ENCODE data around the gene LIN9.
"Not testable (repeated sequence)": the region's sequence is repeated elsewhere in the genome, so short reads cannot be mapped to it uniquely, and the experiment has no call there.

The LIN9 gene

DNA sequence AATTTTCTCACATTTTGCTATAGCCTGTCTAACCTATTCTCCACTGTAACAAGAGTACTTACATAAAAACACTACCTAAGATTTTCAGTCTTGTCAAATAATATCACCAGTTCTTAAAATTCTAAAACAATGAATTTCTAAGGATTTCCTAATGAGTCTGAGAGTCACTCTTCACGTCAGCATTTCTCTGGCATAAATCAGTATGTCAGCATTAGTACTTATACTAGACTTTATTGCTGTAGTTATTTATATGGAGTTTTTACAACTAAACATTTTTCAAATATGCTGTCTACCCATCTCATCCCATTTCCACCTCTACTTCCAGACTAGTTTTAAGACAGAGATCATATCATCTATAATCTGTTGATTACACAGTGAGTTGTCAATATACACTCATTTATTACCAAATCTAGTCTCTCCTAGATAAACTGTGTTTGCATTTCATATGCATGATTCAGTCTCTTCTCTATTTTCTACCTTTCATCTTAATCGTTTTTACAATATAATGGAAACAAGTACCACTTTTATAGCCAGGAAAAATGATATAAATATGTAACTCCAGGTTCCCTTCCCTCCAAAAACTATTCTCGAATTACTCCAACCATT lies 32.8 kb downstream of the LIN9 start:
- Mint-ChIP-seq H3K4me1 (ENCODE audit: low read depth) (peaks cover 2% of the 10 kb centered on the region), H3K9me3 (no peaks in the 10 kb centered on the region), H3K27ac (no peak overlapping the region), H3K36me3 (ENCODE audit: low read depth) (peaks cover 52% of the 10 kb centered on the region), H3K4me3 (no peak overlapping the region), H3K27me3 (no peaks in the 10 kb centered on the region)
- DNase-seq = no peak

DNA sequence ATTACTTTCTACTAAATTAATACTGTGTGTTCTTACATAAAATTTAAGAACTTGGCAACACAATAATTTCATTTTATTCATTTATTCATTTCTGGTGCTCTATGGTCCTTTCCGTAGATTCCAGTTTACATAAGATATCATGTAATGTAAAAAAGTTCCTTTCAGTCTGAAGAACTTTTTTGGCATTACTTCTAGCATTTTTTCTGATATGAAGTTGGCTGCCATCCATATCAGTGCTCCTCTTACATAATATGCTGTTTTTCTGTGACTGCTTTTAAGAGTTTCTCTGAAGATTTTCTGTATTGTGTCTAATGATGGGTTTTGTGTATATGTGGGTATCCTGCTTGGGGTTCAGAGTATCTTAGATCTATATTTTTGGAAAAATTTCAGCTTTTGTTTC lies 34.8 kb downstream of the LIN9 start:
- Mint-ChIP-seq H3K4me1 (ENCODE audit: low read depth) (peaks cover 2% of the 10 kb centered on the region), H3K9me3 (no peaks in the 10 kb centered on the region), H3K27ac (no peak overlapping the region)

GRCh38 chr1:226272233-226272902 lies 36.6 kb downstream of the LIN9 start:
- H3K27ac Mint-ChIP-seq; DNase-seq; H3K9me3 Mint-ChIP-seq; H3K4me3 Mint-ChIP-seq; H3K27me3 Mint-ChIP-seq; H3K4me1 Mint-ChIP-seq (ENCODE audit: low read depth): not testable (repeated sequence)
- H3K36me3 Mint-ChIP-seq (ENCODE audit: low read depth) = peaks cover 52% of the 10 kb centered on the region

More for the DNA sequence above, 34.8 kb downstream of the LIN9 start:
- Mint-ChIP-seq H3K36me3 (ENCODE audit: low read depth) (peaks cover 44% of the 10 kb centered on the region), H3K27me3 (no peaks in the 10 kb centered on the region), H3K4me3 (no peak overlapping the region)
- DNase-seq = no peak

DNA sequence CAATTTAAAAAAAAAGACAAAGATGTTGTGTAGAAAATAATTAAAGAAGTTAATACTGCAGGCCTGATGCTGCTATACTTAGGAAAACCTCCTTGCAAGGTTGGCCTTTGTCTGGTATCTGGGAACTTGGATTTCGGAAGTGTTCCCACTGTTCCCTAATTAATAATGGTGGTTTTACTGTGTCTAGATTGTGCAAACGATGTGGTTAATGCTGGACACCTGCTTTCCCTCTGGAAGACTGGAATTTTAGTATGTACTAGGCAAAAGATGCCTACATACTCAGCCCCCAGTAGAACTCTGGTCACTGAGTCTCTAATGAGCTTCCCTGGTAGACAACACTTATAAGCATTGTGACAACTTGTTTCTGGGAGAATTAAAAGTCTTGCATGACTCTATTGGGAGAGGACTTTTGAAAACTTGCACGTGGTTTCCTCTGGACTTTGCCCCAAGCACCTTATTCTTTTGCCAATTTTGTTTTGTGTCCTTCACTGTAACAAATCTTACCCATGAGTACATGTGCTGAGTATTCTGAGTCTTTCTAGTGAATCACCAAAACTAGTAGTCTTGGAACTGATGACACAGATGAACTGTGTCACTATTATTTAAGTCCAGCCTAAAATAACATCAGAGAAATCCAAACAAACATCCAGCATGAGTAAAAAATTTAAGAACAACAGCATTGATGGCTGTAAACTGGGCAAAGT lies 40.4 kb downstream of the LIN9 start:
- Mint-ChIP-seq H3K27me3 (no peaks in the 10 kb centered on the region), H3K27ac (no peak overlapping the region), H3K36me3 (ENCODE audit: low read depth) (peaks cover 43% of the 10 kb centered on the region), H3K4me1 (ENCODE audit: low read depth) (peaks cover 2% of the 10 kb centered on the region), H3K4me3 (no peak overlapping the region), H3K9me3 (no peaks in the 10 kb centered on the region)
- no peak for DNase-seq

DNA sequence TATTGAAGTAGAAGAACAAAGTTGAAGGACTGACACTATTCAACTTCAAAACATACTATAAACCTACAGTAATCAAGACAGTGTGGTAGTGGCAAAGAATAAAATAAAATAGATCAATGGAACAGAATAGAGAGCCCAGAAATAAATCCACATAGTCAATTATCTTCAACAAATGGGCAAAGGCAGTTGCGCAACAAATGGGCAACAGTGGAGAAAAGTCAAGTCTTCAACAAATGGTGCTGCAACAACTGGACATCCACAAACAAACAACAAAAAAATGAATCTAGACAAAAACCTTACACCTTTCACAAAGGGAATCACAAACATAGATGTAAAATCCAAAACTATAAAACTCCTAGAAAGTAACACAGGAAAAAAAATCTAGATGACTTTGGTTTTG lies 47.1 kb downstream of the LIN9 start:
- H3K4me1 Mint-ChIP-seq (ENCODE audit: low read depth) = no peaks in the 10 kb centered on the region
- H3K36me3 Mint-ChIP-seq (ENCODE audit: low read depth) = peaks cover 64% of the 10 kb centered on the region
- no peaks in the 10 kb centered on the region for H3K27me3 Mint-ChIP-seq
- no peak overlapping the region for H3K4me3 Mint-ChIP-seq
- H3K27ac Mint-ChIP-seq = no peak overlapping the region
- peaks cover 16% of the 10 kb centered on the region for H3K9me3 Mint-ChIP-seq
- DNase-seq = no peak

DNA sequence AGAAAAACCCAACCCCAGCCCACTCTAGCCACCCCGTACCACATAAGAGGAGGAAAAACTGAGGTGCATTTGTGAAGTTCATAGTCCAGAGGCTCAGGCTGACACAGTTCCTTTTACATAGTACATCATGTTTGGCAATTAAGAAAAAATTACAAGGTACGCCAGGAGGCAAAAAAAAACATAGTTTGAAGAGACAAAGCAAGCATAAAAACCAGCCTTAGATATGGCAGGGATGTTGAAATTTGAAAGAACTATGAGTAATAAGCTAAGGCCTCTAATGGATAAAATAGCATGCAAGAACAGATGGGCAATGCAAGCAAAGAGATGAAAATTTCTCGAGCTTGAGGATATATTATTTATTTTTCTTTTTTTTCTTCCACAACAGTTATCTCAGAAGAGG lies 53.6 kb downstream of the LIN9 start:
- no peak overlapping the region for H3K27ac Mint-ChIP-seq

DNA sequence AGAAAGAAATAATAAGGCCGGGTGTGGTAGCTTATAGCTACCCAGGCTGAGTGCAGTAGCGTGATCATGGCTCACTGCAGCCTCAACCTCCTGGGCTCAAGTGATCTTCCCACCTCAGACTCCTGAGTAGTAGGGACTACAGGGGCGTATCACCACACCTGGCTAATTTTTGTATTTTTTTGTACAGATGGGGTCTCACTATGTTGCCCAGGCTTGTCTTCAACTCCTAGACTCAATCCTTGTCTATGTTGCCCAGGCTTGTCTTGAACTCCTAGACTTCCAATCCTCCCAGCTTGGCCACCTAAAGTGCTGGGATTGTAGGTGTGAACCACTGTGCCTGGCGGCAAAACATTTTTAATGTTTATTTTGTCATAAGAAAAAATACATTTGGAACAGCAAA lies 55.0 kb downstream of the LIN9 start:
- Mint-ChIP-seq H3K27ac (no peak overlapping the region), H3K4me1 (ENCODE audit: low read depth) (no peaks in the 10 kb centered on the region), H3K9me3 (no peaks in the 10 kb centered on the region), H3K36me3 (ENCODE audit: low read depth) (peaks cover 43% of the 10 kb centered on the region), H3K4me3 (no peak overlapping the region), H3K27me3 (no peaks in the 10 kb centered on the region)
- no peak for DNase-seq

More for the DNA sequence above, 53.6 kb downstream of the LIN9 start:
- Mint-ChIP-seq H3K4me3 (no peak overlapping the region), H3K27me3 (no peaks in the 10 kb centered on the region), H3K36me3 (ENCODE audit: low read depth) (peaks cover 44% of the 10 kb centered on the region), H3K4me1 (ENCODE audit: low read depth) (no peaks in the 10 kb centered on the region), H3K9me3 (peaks cover 9% of the 10 kb centered on the region)
- DNase-seq = no peak

- not testable (repeated sequence) for H3K4me1 Mint-ChIP-seq (ENCODE audit: low read depth); DNase-seq
Measured at GRCh38 chr1:226252841-226253240, 56.1 kb downstream of the LIN9 start.

GRCh38 chr1:226250511-226250910 lies 58.5 kb downstream of the LIN9 start:
- H3K9me3 Mint-ChIP-seq = no peaks in the 10 kb centered on the region

More at GRCh38 chr1:226252841-226253240, 56.1 kb downstream of the LIN9 start:
- not testable (repeated sequence) for H3K27me3 Mint-ChIP-seq, H3K4me3 Mint-ChIP-seq, H3K27ac Mint-ChIP-seq, H3K9me3 Mint-ChIP-seq
- peaks cover 46% of the 10 kb centered on the region for H3K36me3 Mint-ChIP-seq (ENCODE audit: low read depth)

GRCh38 chr1:226248796-226249195 lies 60.2 kb downstream of the LIN9 start:
- no peak overlapping the region for H3K4me3 Mint-ChIP-seq
- no peaks in the 10 kb centered on the region for H3K9me3 Mint-ChIP-seq
- no peak overlapping the region for H3K27ac Mint-ChIP-seq
- H3K27me3 Mint-ChIP-seq = no peaks in the 10 kb centered on the region
- DNase-seq = no peak
- no peaks in the 10 kb centered on the region for H3K4me1 Mint-ChIP-seq (ENCODE audit: low read depth)
- H3K36me3 Mint-ChIP-seq (ENCODE audit: low read depth) = peaks cover 52% of the 10 kb centered on the region

More at GRCh38 chr1:226250511-226250910, 58.5 kb downstream of the LIN9 start:
- H3K36me3 Mint-ChIP-seq (ENCODE audit: low read depth) = peaks cover 51% of the 10 kb centered on the region
- no peaks in the 10 kb centered on the region for H3K27me3 Mint-ChIP-seq
- no peak overlapping the region for H3K4me3 Mint-ChIP-seq
- H3K4me1 Mint-ChIP-seq (ENCODE audit: low read depth) = no peaks in the 10 kb centered on the region
- DNase-seq = no peak
- H3K27ac Mint-ChIP-seq = no peak overlapping the region

GRCh38 chr1:226248091-226248490 lies 60.9 kb downstream of the LIN9 start:
- no peak for DNase-seq
- Mint-ChIP-seq H3K9me3 (no peaks in the 10 kb centered on the region), H3K4me3 (no peak overlapping the region), H3K27ac (no peak overlapping the region), H3K36me3 (ENCODE audit: low read depth) (peaks cover 51% of the 10 kb centered on the region), H3K27me3 (no peaks in the 10 kb centered on the region), H3K4me1 (ENCODE audit: low read depth) (no peaks in the 10 kb centered on the region)

- no peak overlapping the region for H3K27ac Mint-ChIP-seq
- H3K4me3 Mint-ChIP-seq = no peak overlapping the region
- H3K4me1 Mint-ChIP-seq (ENCODE audit: low read depth) = no peaks in the 10 kb centered on the region
- DNase-seq = no peak
- H3K9me3 Mint-ChIP-seq = no peaks in the 10 kb centered on the region
- no peaks in the 10 kb centered on the region for H3K27me3 Mint-ChIP-seq
- H3K36me3 Mint-ChIP-seq (ENCODE audit: low read depth) = peaks cover 42% of the 10 kb centered on the region
Measured at GRCh38 chr1:226239421-226239820, 69.5 kb downstream of the LIN9 start.

DNA sequence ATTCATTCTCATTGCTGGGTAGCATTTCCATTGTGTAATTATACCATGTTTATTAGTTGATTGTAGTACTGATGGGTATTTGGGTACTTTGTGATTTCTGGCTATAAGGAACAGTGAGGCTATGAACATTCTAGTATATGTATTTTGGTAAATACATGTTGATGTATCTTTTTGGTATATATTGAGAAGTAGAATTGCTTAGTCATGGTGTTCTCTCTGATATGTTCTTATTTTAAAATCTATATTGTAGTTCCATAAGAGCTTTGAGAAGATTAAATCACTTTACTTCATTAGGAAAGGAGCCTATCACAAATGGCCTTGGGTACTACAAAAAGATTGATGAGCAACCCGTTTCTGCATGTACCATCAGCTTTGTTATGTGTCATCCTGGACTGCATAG lies 72.1 kb downstream of the LIN9 start:
- Mint-ChIP-seq H3K4me1 (ENCODE audit: low read depth) (no peaks in the 10 kb centered on the region), H3K36me3 (ENCODE audit: low read depth) (peaks cover 64% of the 10 kb centered on the region), H3K4me3 (no peak overlapping the region), H3K27me3 (no peaks in the 10 kb centered on the region), H3K9me3 (no peaks in the 10 kb centered on the region), H3K27ac (no peak overlapping the region)
- DNase-seq = no peak

- no peak overlapping the region for H3K27ac Mint-ChIP-seq
- no peaks in the 10 kb centered on the region for H3K9me3 Mint-ChIP-seq
Measured at GRCh38 chr1:226233806-226234205, 75.2 kb downstream of the LIN9 start.

GRCh38 chr1:226233293-226233692 lies 75.7 kb downstream of the LIN9 start:
- Mint-ChIP-seq H3K36me3 (ENCODE audit: low read depth) (peaks cover 64% of the 10 kb centered on the region), H3K9me3 (no peaks in the 10 kb centered on the region), H3K4me1 (ENCODE audit: low read depth) (no peaks in the 10 kb centered on the region), H3K27me3 (no peaks in the 10 kb centered on the region), H3K27ac (no peak overlapping the region), H3K4me3 (no peak overlapping the region)
- DNase-seq = no peak

More at GRCh38 chr1:226233806-226234205, 75.2 kb downstream of the LIN9 start:
- Mint-ChIP-seq H3K4me1 (ENCODE audit: low read depth) (no peaks in the 10 kb centered on the region), H3K27me3 (no peaks in the 10 kb centered on the region), H3K4me3 (no peak overlapping the region), H3K36me3 (ENCODE audit: low read depth) (peaks cover 66% of the 10 kb centered on the region)
- DNase-seq = no peak
